ENCODE data around the gene PRTG. TPM values are rescaled to one million over a fixed set of nuclear protein-coding genes. Genes with fewer than 3 reads are reported as not detected.
A peak's percentile ranks its signal among the peaks of the same experiment; 100 is the strongest.
"Not testable (repeated sequence)": the region's sequence is repeated elsewhere in the genome, so short reads cannot be mapped to it uniquely, and the experiment has no call there.

The PRTG gene
- total RNA-seq = not detected in 2 replicates

GRCh38 chr15:55742927-55743728 is at the start of gene PRTG:
TSS of gene PRTG (minus strand) at chr15:55743152. CDS start at chr15:55742931, 221 bp downstream.
- intact Hi-C loops (cut with micrococcal nuclease) = no loop called here
- no peak within 1 kb of the TSS for H3K27ac Mint-ChIP-seq
- no peak for DNase-seq (ENCODE audit: low spot score)
- H3K27me3 Mint-ChIP-seq (ENCODE audit: insufficient read depth) = peaks cover 25% of the 10 kb centered on the region
- no peaks in the 10 kb centered on the region for H3K36me3 Mint-ChIP-seq (ENCODE audit: low read depth)
- peaks cover 4% of the 10 kb centered on the region for H3K4me1 Mint-ChIP-seq (ENCODE audit: low read depth)
- H3K9me3 Mint-ChIP-seq = no peaks in the 10 kb centered on the region
- peak within 1 kb of the TSS; percentile 39 for H3K4me3 Mint-ChIP-seq

- H3K9me3 Mint-ChIP-seq = peaks cover 12% of the 10 kb centered on the region
- H3K4me1 Mint-ChIP-seq (ENCODE audit: low read depth) = no peaks in the 10 kb centered on the region
- H3K36me3 Mint-ChIP-seq (ENCODE audit: low read depth) = no peaks in the 10 kb centered on the region
- no peak overlapping the region for H3K4me3 Mint-ChIP-seq
- H3K27ac Mint-ChIP-seq = no peak overlapping the region
- DNase-seq (ENCODE audit: low spot score) = no peak
- peaks cover 4% of the 10 kb centered on the region for H3K27me3 Mint-ChIP-seq (ENCODE audit: insufficient read depth)
- intact Hi-C loops (cut with micrococcal nuclease) = no loop called here
These were observed 48.8 kb upstream of the PRTG start for GRCh38 chr15:55791551-55792400.

GRCh38 chr15:55789066-55789660 is 46.2 kb upstream of the PRTG start:
- peaks cover 6% of the 10 kb centered on the region for H3K9me3 Mint-ChIP-seq
- intact Hi-C loops (cut with micrococcal nuclease) = loop anchor here (1.0 to 5.0 kb wide), 3 partner anchors 57 to 264 kb away; no protein-coding TSS in a partner anchor
- peak; percentile 23 for DNase-seq (ENCODE audit: low spot score)
- no peaks in the 10 kb centered on the region for H3K4me1 Mint-ChIP-seq (ENCODE audit: low read depth)
- H3K4me3 Mint-ChIP-seq = no peak overlapping the region
- H3K27me3 Mint-ChIP-seq (ENCODE audit: insufficient read depth) = peaks cover 3% of the 10 kb centered on the region
- H3K27ac Mint-ChIP-seq = no peak overlapping the region
- H3K36me3 Mint-ChIP-seq (ENCODE audit: low read depth) = no peaks in the 10 kb centered on the region

GRCh38 chr15:55786341-55786740 is 43.4 kb upstream of the PRTG start:
- Mint-ChIP-seq H3K27me3 (ENCODE audit: insufficient read depth) (peaks cover 7% of the 10 kb centered on the region), H3K4me3 (no peak overlapping the region), H3K9me3 (no peaks in the 10 kb centered on the region), H3K36me3 (ENCODE audit: low read depth) (no peaks in the 10 kb centered on the region), H3K27ac (no peak overlapping the region), H3K4me1 (ENCODE audit: low read depth) (no peaks in the 10 kb centered on the region)
- no peak for DNase-seq (ENCODE audit: low spot score)
- intact Hi-C loops (cut with micrococcal nuclease) = loop anchor here (5.0 kb wide), 1 partner anchor 131 kb away; no protein-coding TSS in a partner anchor

- H3K27ac Mint-ChIP-seq; H3K27me3 Mint-ChIP-seq (ENCODE audit: insufficient read depth); H3K9me3 Mint-ChIP-seq; H3K4me1 Mint-ChIP-seq (ENCODE audit: low read depth); DNase-seq (ENCODE audit: low spot score); H3K36me3 Mint-ChIP-seq (ENCODE audit: low read depth); H3K4me3 Mint-ChIP-seq: not testable (repeated sequence)
- intact Hi-C loops (cut with micrococcal nuclease) = loop anchor here (5.0 kb wide), 1 partner anchor 132 kb away; no protein-coding TSS in a partner anchor
These were observed 42.6 kb upstream of the PRTG start for GRCh38 chr15:55785593-55785992.

GRCh38 chr15:55784286-55784685 is 41.3 kb upstream of the PRTG start:
- no peak for DNase-seq (ENCODE audit: low spot score)
- intact Hi-C loops (cut with micrococcal nuclease) = no loop called here
- no peak overlapping the region for H3K27ac Mint-ChIP-seq

GRCh38 chr15:55782901-55783300 is 39.9 kb upstream of the PRTG start:
- H3K9me3 Mint-ChIP-seq = no peaks in the 10 kb centered on the region
- no peak overlapping the region for H3K27ac Mint-ChIP-seq
- intact Hi-C loops (cut with micrococcal nuclease) = no loop called here
- H3K36me3 Mint-ChIP-seq (ENCODE audit: low read depth) = no peaks in the 10 kb centered on the region
- no peak for DNase-seq (ENCODE audit: low spot score)
- H3K4me1 Mint-ChIP-seq (ENCODE audit: low read depth) = no peaks in the 10 kb centered on the region
- peaks cover 10% of the 10 kb centered on the region for H3K27me3 Mint-ChIP-seq (ENCODE audit: insufficient read depth)
- H3K4me3 Mint-ChIP-seq = no peak overlapping the region

More at GRCh38 chr15:55784286-55784685, 41.3 kb upstream of the PRTG start:
- Mint-ChIP-seq H3K4me3 (no peak overlapping the region), H3K27me3 (ENCODE audit: insufficient read depth) (peaks cover 10% of the 10 kb centered on the region), H3K9me3 (no peaks in the 10 kb centered on the region), H3K36me3 (ENCODE audit: low read depth) (no peaks in the 10 kb centered on the region), H3K4me1 (ENCODE audit: low read depth) (no peaks in the 10 kb centered on the region)

GRCh38 chr15:55780292-55780691 is 37.3 kb upstream of the PRTG start:
- no peak overlapping the region for H3K27ac Mint-ChIP-seq
- H3K4me3 Mint-ChIP-seq = no peak overlapping the region
- H3K27me3 Mint-ChIP-seq (ENCODE audit: insufficient read depth) = peaks cover 13% of the 10 kb centered on the region
- intact Hi-C loops (cut with micrococcal nuclease) = no loop called here
- DNase-seq (ENCODE audit: low spot score) = no peak
- no peaks in the 10 kb centered on the region for H3K9me3 Mint-ChIP-seq
- H3K4me1 Mint-ChIP-seq (ENCODE audit: low read depth) = no peaks in the 10 kb centered on the region
- H3K36me3 Mint-ChIP-seq (ENCODE audit: low read depth) = no peaks in the 10 kb centered on the region

- peaks cover 15% of the 10 kb centered on the region for H3K27me3 Mint-ChIP-seq (ENCODE audit: insufficient read depth)
- no peaks in the 10 kb centered on the region for H3K9me3 Mint-ChIP-seq
- H3K36me3 Mint-ChIP-seq (ENCODE audit: low read depth) = no peaks in the 10 kb centered on the region
- H3K4me3 Mint-ChIP-seq = no peak overlapping the region
- DNase-seq (ENCODE audit: low spot score) = no peak
- H3K27ac Mint-ChIP-seq = no peak overlapping the region
- intact Hi-C loops (cut with micrococcal nuclease) = no loop called here
- H3K4me1 Mint-ChIP-seq (ENCODE audit: low read depth) = no peaks in the 10 kb centered on the region
These were observed 36.0 kb upstream of the PRTG start for GRCh38 chr15:55778932-55779331.

GRCh38 chr15:55775316-55775715 is 32.4 kb upstream of the PRTG start:
- Mint-ChIP-seq H3K4me1 (ENCODE audit: low read depth) (no peaks in the 10 kb centered on the region), H3K4me3 (no peak overlapping the region), H3K9me3 (no peaks in the 10 kb centered on the region), H3K36me3 (ENCODE audit: low read depth) (no peaks in the 10 kb centered on the region), H3K27me3 (ENCODE audit: insufficient read depth) (peaks cover 22% of the 10 kb centered on the region), H3K27ac (no peak overlapping the region)
- intact Hi-C loops (cut with micrococcal nuclease) = no loop called here
- DNase-seq (ENCODE audit: low spot score) = no peak

- intact Hi-C loops (cut with micrococcal nuclease) = no loop called here
- Mint-ChIP-seq H3K4me3 (no peak overlapping the region), H3K4me1 (ENCODE audit: low read depth) (no peaks in the 10 kb centered on the region), H3K27ac (no peak overlapping the region), H3K27me3 (ENCODE audit: insufficient read depth) (peaks cover 16% of the 10 kb centered on the region), H3K9me3 (no peaks in the 10 kb centered on the region), H3K36me3 (ENCODE audit: low read depth) (no peaks in the 10 kb centered on the region)
- peak; percentile 7 for DNase-seq (ENCODE audit: low spot score)
These were observed 31.4 kb upstream of the PRTG start for GRCh38 chr15:55774113-55774970.

- intact Hi-C loops (cut with micrococcal nuclease) = no loop called here
- Mint-ChIP-seq H3K36me3 (ENCODE audit: low read depth) (no peaks in the 10 kb centered on the region), H3K27me3 (ENCODE audit: insufficient read depth) (peaks cover 13% of the 10 kb centered on the region), H3K9me3 (no peaks in the 10 kb centered on the region), H3K4me3 (no peak overlapping the region), H3K27ac (no peak overlapping the region), H3K4me1 (ENCODE audit: low read depth) (no peaks in the 10 kb centered on the region)
- no peak for DNase-seq (ENCODE audit: low spot score)
These were observed 27.9 kb upstream of the PRTG start for GRCh38 chr15:55770806-55771205.
